ENCODE results near the gene KRTAP12-4.

- TF ChIP-seq, protein P1, sequence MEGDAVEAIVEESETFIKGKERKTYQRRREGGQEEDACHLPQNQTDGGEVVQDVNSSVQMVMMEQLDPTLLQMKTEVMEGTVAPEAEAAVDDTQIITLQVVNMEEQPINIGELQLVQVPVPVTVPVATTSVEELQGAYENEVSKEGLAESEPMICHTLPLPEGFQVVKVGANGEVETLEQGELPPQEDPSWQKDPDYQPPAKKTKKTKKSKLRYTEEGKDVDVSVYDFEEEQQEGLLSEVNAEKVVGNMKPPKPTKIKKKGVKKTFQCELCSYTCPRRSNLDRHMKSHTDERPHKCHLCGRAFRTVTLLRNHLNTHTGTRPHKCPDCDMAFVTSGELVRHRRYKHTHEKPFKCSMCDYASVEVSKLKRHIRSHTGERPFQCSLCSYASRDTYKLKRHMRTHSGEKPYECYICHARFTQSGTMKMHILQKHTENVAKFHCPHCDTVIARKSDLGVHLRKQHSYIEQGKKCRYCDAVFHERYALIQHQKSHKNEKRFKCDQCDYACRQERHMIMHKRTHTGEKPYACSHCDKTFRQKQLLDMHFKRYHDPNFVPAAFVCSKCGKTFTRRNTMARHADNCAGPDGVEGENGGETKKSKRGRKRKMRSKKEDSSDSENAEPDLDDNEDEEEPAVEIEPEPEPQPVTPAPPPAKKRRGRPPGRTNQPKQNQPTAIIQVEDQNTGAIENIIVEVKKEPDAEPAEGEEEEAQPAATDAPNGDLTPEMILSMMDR (IDR thresholded peaks at IDR 0.05) = no peak
- no peak for TF ChIP-seq ZFX (IDR thresholded peaks at IDR 0.05; ENCODE audit: borderline replicate concordance)
Measured at GRCh38 chr21:44681861-44682579, 27.6 kb upstream of the KRTAP12-4 start, which contains the start of gene KRTAP12-1.
